Regular cardiac myocyte (primary cell): Measurements from ENCODE around the gene OGFOD1. TPM values are rescaled to one million over a fixed set of nuclear protein-coding genes. Genes with fewer than 3 reads are reported as not detected.

Source experiments
- total RNA-seq: library from RNA; depleted of rRNA; stranded (reverse); fragments of >200 nt; gene quantifications from 2 replicates; pipeline ENCODE4 v1.2.3, GENCODE V29; 2014

OGFOD1 gene
- 82.9 and 83.8 TPM in 2 replicates for total RNA-seq

GRCh38 chr16:56450986-56451752 lies at the start of gene OGFOD1, which contains the start of gene NUDT21:
Gene OGFOD1, plus strand, starts transcription at chr16:56451554. Its CDS starts 59 bp downstream, at chr16:56451613.
Gene NUDT21, minus strand, starts transcription at chr16:56451332. Its CDS starts 130 bp downstream, at chr16:56451202.

DNA sequence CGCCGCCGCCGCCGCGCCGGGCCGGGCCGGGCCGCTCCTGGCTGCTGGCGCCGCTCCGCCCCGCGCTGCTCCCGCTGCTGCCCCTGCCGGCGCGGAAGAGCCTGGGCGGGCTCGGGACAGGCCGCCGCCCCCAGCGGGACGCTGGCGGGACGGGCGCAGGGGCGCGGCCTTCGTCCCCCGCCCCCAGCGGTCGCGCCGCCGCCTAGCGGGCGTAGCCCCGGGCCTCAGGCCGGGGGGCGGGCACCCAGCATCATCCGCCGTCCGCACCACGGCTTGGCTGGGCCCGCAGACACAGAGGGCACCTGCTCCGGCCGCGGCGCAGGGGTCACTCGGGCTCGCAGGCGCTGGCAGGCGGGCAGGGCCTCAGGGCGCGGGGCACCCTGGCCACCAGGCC lies 25.9 kb upstream of the OGFOD1 start, which contains the start of gene AMFR:
Gene AMFR (minus strand): TSS at position 107 of the 394 bp plus-strand sequence. CDS start 218 bp downstream, outside the sequence.

DNA sequence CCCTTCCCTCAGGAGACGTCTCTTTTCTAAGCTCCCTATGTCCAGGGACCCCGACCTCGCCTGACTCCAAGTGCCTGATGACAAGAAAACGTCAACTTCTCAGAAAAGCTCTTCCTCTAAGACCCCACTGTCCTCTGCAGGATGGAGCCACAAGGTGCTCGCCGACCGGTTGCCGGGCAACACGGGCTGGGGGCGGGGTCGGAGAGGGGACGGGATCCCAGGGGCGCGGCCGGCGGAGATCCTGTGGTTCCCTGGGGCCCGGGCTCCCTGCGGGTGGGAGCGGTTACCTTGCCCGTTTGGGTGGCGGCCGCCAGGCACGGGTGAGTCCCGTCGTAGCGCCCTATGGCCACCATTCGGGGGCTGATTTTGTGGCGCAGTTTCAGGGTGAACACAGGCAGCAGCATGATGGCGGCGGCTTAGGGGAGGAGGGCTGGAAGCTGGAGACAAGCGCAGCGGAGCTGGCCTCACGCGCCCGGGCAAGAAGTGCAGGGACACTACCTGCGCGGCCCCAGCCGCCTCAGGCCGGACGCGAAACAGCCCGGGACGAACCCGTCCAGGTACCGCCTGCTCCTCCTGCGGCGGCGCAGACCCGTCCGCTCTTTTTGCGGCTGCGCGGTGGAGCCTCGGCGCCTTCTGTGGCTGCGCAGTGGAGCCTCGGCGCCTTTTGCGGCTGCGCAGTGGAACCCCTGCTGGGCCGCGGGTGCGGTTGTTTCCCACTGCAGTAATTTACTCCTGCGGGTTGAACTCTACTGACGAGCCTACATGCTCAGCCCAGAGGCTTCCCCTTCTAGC lies 68.3 kb downstream of the OGFOD1 start, which contains the start of gene BBS2:
Gene BBS2 (minus strand): TSS at position 566 of the 792 bp plus-strand sequence. CDS start 162 bp downstream, at position 404.

Other genes starting within 250 kb of the OGFOD1 start
- gene AMFR, start 26.0 kb upstream of the OGFOD1 start, total RNA-seq: 291 and 426 TPM in 2 replicates
- 57.5 and 92.6 TPM in 2 replicates for gene NUDT21, start 222 bp upstream of the OGFOD1 start, total RNA-seq
- 35.5 and 75.0 TPM in 2 replicates for gene BBS2, start 68.5 kb downstream of the OGFOD1 start, total RNA-seq
- gene MT4, start 113.5 kb downstream of the OGFOD1 start, total RNA-seq: not detected in 2 replicates
- 0.56 TPM in 1 of 2 replicates, not detected in the other for gene MT3, start 138.0 kb downstream of the OGFOD1 start, total RNA-seq
- gene MT2A, start 157.0 kb downstream of the OGFOD1 start, total RNA-seq: 190 and 238 TPM in 2 replicates
- 244 and 365 TPM in 2 replicates for gene MT1E, start 174.2 kb downstream of the OGFOD1 start, total RNA-seq
- gene MT1M, start 181.1 kb downstream of the OGFOD1 start, total RNA-seq: 2.5 and 5.9 TPM in 2 replicates
- gene MT1A, start 187.1 kb downstream of the OGFOD1 start, total RNA-seq: 3.9 and 8.8 TPM in 2 replicates
- not detected in 2 replicates for gene MT1B, start 200.3 kb downstream of the OGFOD1 start, total RNA-seq
- 0.56 and 0.96 TPM in 2 replicates for gene MT1F, start 206.4 kb downstream of the OGFOD1 start, total RNA-seq
- 0.56 and 1.5 TPM in 2 replicates for gene MT1G, start 216.5 kb downstream of the OGFOD1 start, total RNA-seq
- gene MT1H, start 218.3 kb downstream of the OGFOD1 start, total RNA-seq: 0.77 TPM in 1 of 2 replicates, not detected in the other
- 154 and 161 TPM in 2 replicates for gene MT1X, start 230.9 kb downstream of the OGFOD1 start, total RNA-seq